GM13977 (cell line): ENCODE measurements around the gene CPB1.
"Not testable (repeated sequence)": the region's sequence is repeated elsewhere in the genome, so short reads cannot be mapped to it uniquely, and the experiment has no call there.

Source experiments
- DNase-seq: peaks from one replicate; pipeline ENCODE4 v3.0.0; 2012; ENCODE audit warnings: low spot score
- in situ Hi-C: fragments of 300-500 bp; cut with MboI; formaldehyde crosslinking; loops from one replicate; pipeline ENCODE4 v1.12.0; 2022; ENCODE audit warnings: low sequenced_read_pairs, low pct_unique_long_range_greater_than_20kb, mixed read lengths, inconsistent platforms; ENCODE audit not compliant: unreplicated experiment
- TF ChIP-seq, protein P1 (sequence below): IDR thresholded peaks from 2 replicates; pipeline ENCODE4 v1.5.1; 2012; ENCODE audit warnings: mild to moderate bottlenecking, control low read depth; ENCODE audit not compliant: insufficient read depth; ENCODE audit errors: extremely low read depth, missing control alignments

The CPB1 gene

DNA sequence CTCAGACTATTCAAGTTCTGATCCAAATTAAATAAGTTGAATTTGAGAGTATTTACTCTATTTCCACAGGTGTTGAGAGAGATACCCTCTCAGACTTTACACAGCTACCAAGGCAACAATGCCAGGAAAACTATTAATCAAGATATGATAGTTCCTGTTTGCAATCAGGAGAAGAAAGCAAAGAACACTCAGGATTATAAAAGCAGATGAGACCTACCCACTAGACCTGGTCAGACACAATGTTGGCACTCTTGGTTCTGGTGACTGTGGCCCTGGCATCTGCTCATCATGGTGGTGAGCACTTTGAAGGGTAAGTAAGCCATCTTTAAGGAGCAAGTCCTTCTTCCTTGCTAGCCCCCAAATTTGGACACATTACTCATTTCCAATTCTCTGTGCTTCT is at the start of gene CPB1:
Gene CPB1, plus strand, starts transcription at position 227 of the 400 bp plus-strand sequence. Its CDS starts 13 bp downstream, at position 240.
- no peak for DNase-seq
- in situ Hi-C loops = no loop called here
- TF ChIP-seq, protein P1, sequence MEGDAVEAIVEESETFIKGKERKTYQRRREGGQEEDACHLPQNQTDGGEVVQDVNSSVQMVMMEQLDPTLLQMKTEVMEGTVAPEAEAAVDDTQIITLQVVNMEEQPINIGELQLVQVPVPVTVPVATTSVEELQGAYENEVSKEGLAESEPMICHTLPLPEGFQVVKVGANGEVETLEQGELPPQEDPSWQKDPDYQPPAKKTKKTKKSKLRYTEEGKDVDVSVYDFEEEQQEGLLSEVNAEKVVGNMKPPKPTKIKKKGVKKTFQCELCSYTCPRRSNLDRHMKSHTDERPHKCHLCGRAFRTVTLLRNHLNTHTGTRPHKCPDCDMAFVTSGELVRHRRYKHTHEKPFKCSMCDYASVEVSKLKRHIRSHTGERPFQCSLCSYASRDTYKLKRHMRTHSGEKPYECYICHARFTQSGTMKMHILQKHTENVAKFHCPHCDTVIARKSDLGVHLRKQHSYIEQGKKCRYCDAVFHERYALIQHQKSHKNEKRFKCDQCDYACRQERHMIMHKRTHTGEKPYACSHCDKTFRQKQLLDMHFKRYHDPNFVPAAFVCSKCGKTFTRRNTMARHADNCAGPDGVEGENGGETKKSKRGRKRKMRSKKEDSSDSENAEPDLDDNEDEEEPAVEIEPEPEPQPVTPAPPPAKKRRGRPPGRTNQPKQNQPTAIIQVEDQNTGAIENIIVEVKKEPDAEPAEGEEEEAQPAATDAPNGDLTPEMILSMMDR = no peak

DNA sequence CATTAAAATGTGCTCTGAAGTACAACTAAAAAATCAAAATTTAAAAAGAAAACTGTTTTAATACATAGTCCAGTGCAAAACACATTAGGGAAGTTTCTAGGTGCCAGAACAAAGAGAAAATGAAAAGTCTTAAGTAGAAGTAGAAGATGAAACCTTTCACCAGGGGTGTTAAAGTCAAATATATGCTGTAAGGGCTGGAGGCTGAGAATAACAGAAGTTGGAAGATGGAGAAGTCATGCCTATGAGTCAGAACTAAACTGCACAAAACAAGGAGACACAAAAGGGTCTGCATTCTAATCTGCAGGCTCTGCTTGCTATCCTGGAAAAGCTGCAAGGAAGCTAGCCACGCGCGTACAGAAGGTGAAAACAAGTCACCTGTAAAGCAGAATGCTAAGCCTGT is 48.7 kb upstream of the CPB1 start:
- TF ChIP-seq, protein P1 = no peak
- in situ Hi-C loops = no loop called here

DNA sequence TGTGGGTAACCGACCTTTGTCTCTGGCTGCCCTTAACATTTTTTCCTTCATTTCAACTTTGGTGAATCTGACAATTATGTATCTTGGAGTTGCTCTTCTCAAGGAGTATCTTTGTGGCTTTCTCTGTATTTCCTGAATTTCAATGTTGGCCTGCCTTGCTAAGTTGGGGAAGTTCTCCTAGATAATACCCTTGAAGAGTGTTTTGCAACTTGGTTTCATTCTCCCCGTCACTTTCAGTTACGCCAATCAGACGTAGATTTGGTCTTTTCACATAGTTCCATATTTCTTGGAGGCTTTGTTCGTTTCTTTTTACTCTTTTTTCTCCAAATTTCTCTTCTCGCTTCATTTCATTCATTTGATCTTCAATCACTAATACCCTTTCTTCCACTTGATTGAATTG is 42.6 kb upstream of the CPB1 start:
- DNase-seq, in situ Hi-C loops: not testable (repeated sequence)

More for the DNA sequence above, 48.7 kb upstream of the CPB1 start:
- no peak for DNase-seq

DNA sequence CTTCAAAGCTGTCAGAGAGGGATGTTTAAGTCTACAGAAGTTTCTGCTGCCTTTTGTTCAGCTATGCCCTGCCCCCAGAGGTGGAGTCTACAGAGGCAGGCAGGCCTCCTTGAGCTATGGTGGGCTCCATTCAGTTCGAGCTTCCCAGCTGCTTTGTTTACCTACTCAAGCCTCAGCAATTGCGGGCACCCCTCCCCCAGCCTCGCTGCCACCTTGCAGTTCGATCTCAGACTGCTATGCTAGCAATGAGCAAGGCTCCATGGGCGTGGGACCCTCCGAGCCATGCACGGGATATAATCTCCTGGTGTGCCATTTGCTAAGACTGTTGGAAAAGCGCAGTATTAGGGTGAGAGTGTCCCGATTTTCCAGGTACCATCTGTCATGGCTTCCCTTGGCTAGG is 41.5 kb upstream of the CPB1 start:
- DNase-seq, in situ Hi-C loops: not testable (repeated sequence)

DNA sequence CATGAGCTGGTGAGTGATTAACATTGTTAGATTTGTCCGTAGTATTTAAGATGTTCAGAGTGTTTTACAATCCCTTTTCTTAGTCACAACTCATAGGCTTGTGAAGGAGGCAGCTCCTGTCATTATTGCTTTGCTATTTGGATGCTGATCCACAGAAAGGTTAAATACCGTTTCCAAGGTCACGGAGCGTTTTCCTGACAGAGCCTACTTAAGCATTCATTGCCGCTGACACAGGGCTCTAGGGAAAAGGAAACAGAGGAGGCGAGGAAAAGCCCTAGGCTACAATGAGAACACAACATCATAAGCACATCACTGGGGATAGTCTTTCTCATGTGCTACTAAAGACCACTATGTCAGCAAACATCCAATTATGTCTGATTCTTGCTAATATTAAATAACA is 38.5 kb upstream of the CPB1 start:
- TF ChIP-seq, protein P1 = no peak
- in situ Hi-C loops = no loop called here
- no peak for DNase-seq

DNA sequence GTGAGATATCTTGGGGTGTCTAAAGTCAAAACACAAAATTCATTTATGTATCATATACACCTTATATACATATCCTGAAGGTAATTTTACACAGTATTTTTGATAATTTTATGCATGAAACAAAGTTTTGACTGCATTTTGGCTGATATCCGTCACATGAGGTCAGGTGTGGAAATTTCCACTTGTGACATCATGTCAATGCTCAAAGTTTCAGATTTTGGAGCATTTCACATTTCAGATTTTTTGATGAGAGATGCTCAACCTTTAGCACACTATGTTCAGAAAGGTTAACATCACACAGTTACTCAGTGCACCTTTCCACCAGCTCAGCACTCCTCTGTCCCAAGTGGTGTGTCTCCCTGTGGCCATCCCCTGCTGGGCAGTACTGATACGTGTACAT is 37.7 kb upstream of the CPB1 start:
- DNase-seq = no peak
- in situ Hi-C loops = no loop called here
- TF ChIP-seq, protein P1 = no peak

DNA sequence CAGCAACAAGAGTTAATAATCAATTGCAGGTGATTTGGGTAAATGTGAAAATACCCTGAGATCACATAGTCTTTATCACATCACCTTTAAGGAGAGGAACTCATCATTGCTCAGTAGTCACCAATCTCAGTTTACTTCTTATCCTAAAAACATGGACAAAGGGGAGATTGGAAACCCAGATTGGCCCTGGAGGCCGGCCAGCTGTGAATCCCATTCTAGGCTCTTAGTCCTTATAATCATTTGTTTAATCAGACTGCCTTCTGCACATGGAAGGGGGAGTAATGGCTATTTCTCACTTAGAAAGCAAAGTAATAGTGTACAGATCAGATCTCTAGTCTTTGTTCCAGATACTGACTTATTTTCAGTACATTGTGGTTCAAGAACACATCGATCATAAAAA is 37.2 kb upstream of the CPB1 start:
- in situ Hi-C loops = no loop called here
- DNase-seq = no peak
- TF ChIP-seq, protein P1 = no peak

DNA sequence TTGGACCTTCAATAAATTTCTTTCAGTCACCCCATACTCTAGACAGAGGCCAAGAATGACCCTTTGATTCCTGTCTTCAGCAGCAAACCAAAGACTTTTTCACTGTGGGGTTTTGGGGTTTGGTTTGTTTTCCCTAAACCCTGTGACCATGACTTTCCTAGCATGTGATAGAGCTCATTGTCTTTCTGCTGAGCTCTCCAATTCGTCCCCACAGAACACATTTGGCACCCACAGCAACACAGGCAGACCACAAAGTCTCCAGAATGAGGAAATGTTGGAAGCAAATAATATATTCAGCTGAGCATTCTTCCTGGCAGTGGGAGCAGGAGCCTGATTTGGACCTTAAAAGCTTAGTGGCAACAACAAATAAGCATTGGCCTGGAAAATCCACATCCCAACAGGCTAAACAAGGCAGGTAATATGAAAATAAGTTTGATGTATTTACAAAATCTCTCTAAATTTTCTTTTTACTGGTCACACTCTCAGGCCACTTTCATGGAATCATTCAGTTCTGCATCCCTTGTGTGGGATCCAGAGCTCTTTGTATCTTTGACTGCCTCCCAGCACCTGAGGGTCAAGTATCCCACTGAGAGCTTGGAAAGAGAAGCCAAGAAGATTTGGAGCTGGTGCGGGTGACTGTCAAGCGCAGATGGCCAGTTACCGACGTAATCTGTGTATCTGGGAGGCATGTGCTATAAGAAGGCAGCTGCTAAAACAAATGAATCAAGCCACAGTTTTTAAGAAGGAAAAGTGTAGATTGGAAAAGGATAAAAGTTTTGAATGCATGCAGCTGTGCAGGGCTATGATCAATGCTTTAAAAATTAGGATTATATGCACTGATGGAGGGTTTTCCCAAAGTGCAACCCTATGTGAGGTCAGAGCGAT is 36.5 kb upstream of the CPB1 start:
- no peak for DNase-seq
- in situ Hi-C loops = no loop called here
- TF ChIP-seq, protein P1 = no peak
